Vagina (tissue), 2 donors: ENCODE measurements around the gene CAP2. TPM values are rescaled to one million over a fixed set of nuclear protein-coding genes. Genes with fewer than 3 reads are reported as not detected.

Experiments
- DNase-seq, 2 donors: peaks; one replicate each; pipeline ENCODE4 v3.0.0-alpha.2; 2017; ENCODE audit errors: extremely low spot score in 2 of 2
- H3K27ac ChIP-seq: fragments of 200-600 bp; sonication (generic); one replicate; pipeline ENCODE4 v1.5.1; 2019
- H3K27me3 ChIP-seq: fragments of 200-600 bp; sonication (generic); one replicate; pipeline ENCODE4 v1.5.1; 2019
- H3K36me3 ChIP-seq, 2 donors: fragments of 200-600 bp; sonication (generic); one replicate each; pipeline ENCODE4 v1.5.1; 2017 to 2019
- H3K4me1 ChIP-seq: fragments of 200-600 bp; sonication (generic); one replicate; pipeline ENCODE4 v1.5.1; 2019
- H3K4me3 ChIP-seq, 2 donors: fragments of 200-600 bp; sonication (generic); 1 replicate in 1 of 2; 2 replicates in 1 of 2; pipeline ENCODE4 v1.5.1; 2016 to 2019
- H3K9me3 ChIP-seq: fragments of 200-600 bp; sonication (generic); one replicate; pipeline ENCODE4 v1.5.1; 2019
- POLR2A ChIP-seq, 2 donors: fragments of 450-650 bp; IDR thresholded peaks; one replicate each; pipeline ENCODE4 v1.6.1; 2017; ENCODE audit warnings: antibody characterized with exemption in 2 of 2, mild to moderate bottlenecking in 2 of 2, moderate library complexity in 2 of 2
- POLR2AphosphoS5 ChIP-seq, 2 donors: sonication (generic); formaldehyde crosslinking; IDR thresholded peaks; one replicate each; pipeline ENCODE4 v1.9.0; 2017; ENCODE audit warnings: antibody characterized with exemption in 2 of 2, mild to moderate bottlenecking in 2 of 2, low read depth in 1 of 2; ENCODE audit not compliant: insufficient read depth in 1 of 2
- intact Hi-C: fragments of 100-400 bp; cut with DNase I; formaldehyde crosslinking; loops from one replicate; pipeline ENCODE4 v1.15.1; 2023
- small RNA-seq: library from RNA; depleted of rRNA; stranded (forward); fragments of <200 nt; gene quantifications from one replicate; pipeline ENCODE3, GENCODE V24; 2016
- total RNA-seq: library from RNA; depleted of rRNA; stranded (reverse); fragments of >200 nt; gene quantifications from one replicate; pipeline ENCODE4 v1.2.3, GENCODE V29; 2016
- TF ChIP-seq, protein P1 (sequence below), 3 experiments: fragments of 450-650 bp in 2 of 3; fragments of 200-600 bp in 1 of 3; sonication (generic) in 1 of 3; IDR thresholded peaks; one replicate each; pipeline ENCODE4 v1.5.1; 2017 to 2019; ENCODE audit warnings: antibody characterized with exemption in 3 of 3, mild to moderate bottlenecking in 2 of 3, moderate library complexity in 2 of 3

Gene CAP2
- total RNA-seq, 1 donor from 2014 or later: 9.6 TPM

DNA sequence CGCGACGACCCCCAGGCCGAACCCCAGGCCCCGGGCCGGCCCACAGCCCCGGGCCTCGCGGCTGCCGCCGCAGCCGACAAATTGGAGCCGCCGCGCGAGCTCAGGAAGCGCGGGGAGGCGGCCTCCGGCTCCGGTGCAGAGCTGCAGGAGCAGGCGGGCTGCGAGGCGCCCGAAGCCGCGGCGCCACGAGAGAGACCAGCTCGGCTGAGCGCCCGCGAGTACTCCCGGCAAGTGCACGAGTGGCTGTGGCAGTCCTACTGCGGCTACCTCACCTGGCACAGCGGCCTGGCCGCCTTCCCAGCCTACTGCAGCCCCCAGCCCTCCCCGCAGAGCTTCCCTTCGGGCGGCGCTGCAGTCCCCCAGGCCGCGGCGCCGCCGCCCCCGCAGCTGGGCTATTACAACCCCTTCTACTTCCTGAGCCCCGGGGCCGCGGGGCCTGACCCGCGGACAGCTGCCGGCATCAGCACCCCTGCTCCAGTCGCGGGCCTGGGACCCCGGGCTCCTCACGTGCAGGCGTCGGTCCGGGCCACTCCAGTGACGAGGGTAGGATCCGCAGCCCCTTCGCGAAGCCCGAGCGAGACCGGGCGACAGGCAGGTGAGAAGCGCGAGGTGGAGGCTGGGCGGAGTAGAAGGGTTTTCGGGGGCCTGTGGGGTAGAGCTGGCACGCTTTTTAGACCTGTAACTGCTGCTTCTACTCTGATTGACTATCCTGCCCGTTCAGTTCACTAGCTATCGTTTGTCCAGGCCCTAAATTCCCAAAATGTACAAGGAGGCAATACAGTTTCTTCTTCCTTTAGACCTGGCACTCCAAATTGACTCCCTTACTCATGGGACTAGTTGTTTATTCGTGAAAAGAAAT lies 207.4 kb downstream of the CAP2 start:
- DNase-seq: no peak
- H3K36me3 ChIP-seq: peaks cover 0 to 10% of the 10 kb centered on the region in 2 donors
- TF ChIP-seq, protein P1, sequence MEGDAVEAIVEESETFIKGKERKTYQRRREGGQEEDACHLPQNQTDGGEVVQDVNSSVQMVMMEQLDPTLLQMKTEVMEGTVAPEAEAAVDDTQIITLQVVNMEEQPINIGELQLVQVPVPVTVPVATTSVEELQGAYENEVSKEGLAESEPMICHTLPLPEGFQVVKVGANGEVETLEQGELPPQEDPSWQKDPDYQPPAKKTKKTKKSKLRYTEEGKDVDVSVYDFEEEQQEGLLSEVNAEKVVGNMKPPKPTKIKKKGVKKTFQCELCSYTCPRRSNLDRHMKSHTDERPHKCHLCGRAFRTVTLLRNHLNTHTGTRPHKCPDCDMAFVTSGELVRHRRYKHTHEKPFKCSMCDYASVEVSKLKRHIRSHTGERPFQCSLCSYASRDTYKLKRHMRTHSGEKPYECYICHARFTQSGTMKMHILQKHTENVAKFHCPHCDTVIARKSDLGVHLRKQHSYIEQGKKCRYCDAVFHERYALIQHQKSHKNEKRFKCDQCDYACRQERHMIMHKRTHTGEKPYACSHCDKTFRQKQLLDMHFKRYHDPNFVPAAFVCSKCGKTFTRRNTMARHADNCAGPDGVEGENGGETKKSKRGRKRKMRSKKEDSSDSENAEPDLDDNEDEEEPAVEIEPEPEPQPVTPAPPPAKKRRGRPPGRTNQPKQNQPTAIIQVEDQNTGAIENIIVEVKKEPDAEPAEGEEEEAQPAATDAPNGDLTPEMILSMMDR (IDR thresholded peaks at IDR 0.05): no peak
- TF ChIP-seq POLR2AphosphoS5 (IDR thresholded peaks at IDR 0.05; ENCODE audit: insufficient read depth in 1 of 2, low read depth in 1 of 2): no peak
- peak overlapping the region; percentile 98 for H3K27ac ChIP-seq
- peaks cover 35% of the 10 kb centered on the region for H3K4me1 ChIP-seq
- no peaks in the 10 kb centered on the region for H3K27me3 ChIP-seq
- intact Hi-C loops: loop anchor here (5.0 kb wide), 1 partner anchor 107 kb away; the partner anchor contains the start of gene NUP153
- H3K9me3 ChIP-seq: no peaks in the 10 kb centered on the region
- peak overlapping the region; percentile 81 to 94 for H3K4me3 ChIP-seq

DNA sequence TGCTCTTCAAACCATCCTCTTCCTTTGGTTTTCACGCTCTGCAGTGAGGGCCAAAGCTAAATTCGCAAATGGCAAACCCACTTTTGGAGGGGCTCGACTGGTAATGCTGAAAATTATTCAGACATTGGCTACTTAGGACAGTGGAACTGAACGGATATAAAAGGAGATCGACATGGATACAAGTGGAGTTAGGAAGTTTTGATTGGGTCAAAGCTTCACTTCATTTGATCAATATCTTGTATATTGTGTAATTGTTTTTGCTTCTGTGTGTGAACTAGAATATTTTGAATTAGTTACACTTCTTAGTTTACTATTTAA lies 207.9 kb downstream of the CAP2 start:
- intact Hi-C loops: loop anchor here (5.0 kb wide), 1 partner anchor 106 kb away; the partner anchor contains the start of gene NUP153
- DNase-seq: no peak

DNA sequence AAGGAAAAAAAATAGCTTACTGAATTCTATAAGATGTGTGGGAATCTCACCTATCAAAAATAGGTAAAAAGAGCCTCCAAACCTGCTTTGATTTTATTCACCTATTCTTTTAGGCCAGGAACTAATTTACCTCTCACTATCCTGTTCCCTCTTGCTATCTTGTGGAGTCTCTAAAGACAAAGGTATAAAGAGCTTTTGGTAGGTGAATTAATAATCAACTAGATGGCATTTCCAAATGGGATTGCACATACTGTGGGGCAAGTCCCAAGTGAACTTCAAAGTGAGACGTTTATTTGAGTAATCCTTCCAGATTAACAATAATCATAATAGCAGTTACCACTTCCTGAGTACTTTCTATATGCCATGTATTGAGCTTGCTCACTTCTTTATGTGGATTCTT lies 209.5 kb downstream of the CAP2 start:
- Histone ChIP-seq H3K4me1 (peaks cover 35% of the 10 kb centered on the region), H3K36me3 (peaks cover 0 to 20% of the 10 kb centered on the region in 2 donors), H3K9me3 (no peaks in the 10 kb centered on the region), H3K4me3 (no peak overlapping the region), H3K27me3 (no peaks in the 10 kb centered on the region), H3K27ac (no peak overlapping the region)
- intact Hi-C loops: loop anchor here (5.0 kb wide), 1 partner anchor 104 kb away; the partner anchor contains the start of gene NUP153
- TF ChIP-seq POLR2AphosphoS5 (IDR thresholded peaks at IDR 0.05; ENCODE audit: insufficient read depth in 1 of 2, low read depth in 1 of 2): no peak
- TF ChIP-seq, protein P1 (IDR thresholded peaks at IDR 0.05): no peak
- TF ChIP-seq POLR2A (IDR thresholded peaks at IDR 0.05): no peak
- DNase-seq: no peak

More for the DNA sequence above, 207.9 kb downstream of the CAP2 start:
- TF ChIP-seq POLR2A (IDR thresholded peaks at IDR 0.05) (no peak), POLR2AphosphoS5 (IDR thresholded peaks at IDR 0.05; ENCODE audit: insufficient read depth in 1 of 2, low read depth in 1 of 2) (no peak)
- Histone ChIP-seq H3K9me3 (no peaks in the 10 kb centered on the region), H3K27me3 (no peaks in the 10 kb centered on the region), H3K27ac (peak overlapping the region; percentile 98), H3K4me1 (peaks cover 35% of the 10 kb centered on the region), H3K36me3 (peaks cover 0 to 15% of the 10 kb centered on the region in 2 donors), H3K4me3 (peak overlapping the region; percentile 81 to 94)

DNA sequence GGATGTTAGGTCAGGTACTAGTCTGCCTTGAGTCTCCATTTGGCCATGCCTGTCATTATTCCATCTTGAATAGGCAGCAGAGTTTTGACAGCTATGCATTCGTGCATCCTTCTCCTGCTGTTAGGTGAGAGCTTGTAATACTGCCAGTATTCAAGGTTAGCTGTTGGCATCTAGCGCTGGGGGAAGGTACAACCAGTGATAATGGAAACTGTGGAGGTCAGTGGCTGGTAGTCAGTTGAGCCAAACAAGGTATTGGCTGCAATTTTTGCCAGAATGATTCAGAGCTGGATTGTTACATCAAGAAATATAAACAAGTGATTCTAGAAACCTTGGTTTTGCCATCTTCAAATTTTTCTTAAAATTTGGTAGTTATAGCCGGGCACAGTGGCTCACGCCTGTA lies 213.2 kb downstream of the CAP2 start:
- TF ChIP-seq POLR2AphosphoS5 (IDR thresholded peaks at IDR 0.05; ENCODE audit: insufficient read depth in 1 of 2, low read depth in 1 of 2) (no peak), POLR2A (IDR thresholded peaks at IDR 0.05) (no peak)
- TF ChIP-seq, protein P1 (IDR thresholded peaks at IDR 0.05): no peak
- DNase-seq: no peak
- Histone ChIP-seq H3K27me3 (no peaks in the 10 kb centered on the region), H3K9me3 (no peaks in the 10 kb centered on the region), H3K4me3 (no peak overlapping the region), H3K4me1 (peaks cover 20% of the 10 kb centered on the region), H3K27ac (no peak overlapping the region), H3K36me3 (peaks cover 0 to 35% of the 10 kb centered on the region in 2 donors)
- intact Hi-C loops: no loop called here

Small RNA genes within 50 kb of the gene (small RNA-seq; reads per million reads assigned to genes)
- not detected for gene SUMO2P13

Other genes starting within 250 kb of the CAP2 start
- 2.7 TPM for gene RBM24, start 112.2 kb upstream of the CAP2 start, total RNA-seq
- gene FAM8A1, start 206.7 kb downstream of the CAP2 start, total RNA-seq: 28.7 TPM